Activated T-helper 2 cell treated with anti-CD3 and anti-CD28 coated beads, Interferon-gamma antibody, Interleukin-2, Interleukin-4, amounts not matched to agents 10 μg/mL and 5 μg/mL and 100 μg/mL, durations not matched to agents 14 hours and 24 hours and 36 hours (primary cell): ENCODE measurements around the gene SH2D2A. TPM values are rescaled to one million over a fixed set of nuclear protein-coding genes. Genes with fewer than 3 reads are reported as not detected.
"Not testable (repeated sequence)": the region's sequence is repeated elsewhere in the genome, so short reads cannot be mapped to it uniquely, and the experiment has no call there.

Experiments used
- DNase-seq: peaks from one replicate; pipeline ENCODE4 v3.0.0; 2021; ENCODE audit warnings: low spot score
- H3K27ac Mint-ChIP-seq: one replicate; pipeline ENCODE4 v1.8.0; 2021; ENCODE audit warnings: mixed read lengths
- H3K27me3 Mint-ChIP-seq: one replicate; pipeline ENCODE4 v1.8.0; 2021; ENCODE audit warnings: low read depth, mixed read lengths
- H3K36me3 Mint-ChIP-seq: one replicate; pipeline ENCODE4 v1.8.0; 2021; ENCODE audit warnings: low read depth, mixed read lengths
- H3K4me1 Mint-ChIP-seq: one replicate; pipeline ENCODE4 v1.8.0; 2021; ENCODE audit warnings: low read depth, mixed read lengths
- H3K4me3 Mint-ChIP-seq: one replicate; pipeline ENCODE4 v1.8.0; 2021; ENCODE audit warnings: low read depth, mild to moderate bottlenecking, moderate library complexity, mixed read lengths
- H3K9me3 Mint-ChIP-seq: one replicate; pipeline ENCODE4 v1.8.0; 2021; ENCODE audit warnings: mixed read lengths
- intact Hi-C: fragments of 100-400 bp; cut with micrococcal nuclease; formaldehyde crosslinking; loops from one replicate; pipeline ENCODE4 v1.15.1; 2023
- total RNA-seq: library from RNA; stranded (reverse); gene quantifications from 2 replicates; pipeline ENCODE4 v1.2.3, GENCODE V29; 2022

Gene SH2D2A
- total RNA-seq, 1 donor from 2014 or later = 474 TPM

DNA sequence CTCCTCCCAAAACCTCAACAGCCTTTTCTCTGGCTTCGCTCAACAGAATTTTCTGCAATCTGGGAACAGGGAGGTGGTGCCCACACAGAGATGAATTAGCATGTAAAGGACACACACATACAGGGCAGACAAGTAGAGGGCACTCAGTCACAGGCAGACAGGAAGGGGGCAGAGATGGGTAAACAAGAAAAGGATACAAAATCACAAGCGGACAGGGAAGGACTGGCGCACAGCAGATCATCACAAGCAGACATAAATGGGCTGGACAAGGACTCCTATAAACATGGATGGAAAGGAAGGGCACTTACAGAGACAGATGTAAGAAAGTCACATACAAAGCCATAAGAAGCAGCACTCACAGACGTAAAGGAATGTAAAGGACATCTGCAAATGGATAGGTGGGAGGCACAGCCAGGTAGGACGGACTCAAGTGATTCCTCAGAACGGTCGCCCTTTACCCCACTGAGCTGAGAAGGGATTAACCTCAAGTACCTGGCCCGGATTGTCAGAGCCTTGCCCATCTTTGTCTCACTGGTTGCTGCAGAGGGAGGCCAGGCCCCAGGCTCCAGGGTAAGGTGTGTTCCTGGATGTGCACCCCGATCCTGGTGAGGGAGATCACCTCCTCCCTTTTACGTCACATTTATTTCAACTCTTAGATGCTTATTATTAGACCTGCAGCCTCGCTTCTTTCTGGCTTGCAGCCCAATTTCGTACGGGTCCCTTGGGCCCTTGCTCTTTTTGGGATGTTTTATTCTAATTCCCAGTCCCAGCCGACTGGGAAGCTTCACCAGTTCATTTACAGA is 50.1 kb downstream of the SH2D2A start:
- H3K4me3 Mint-ChIP-seq = no peak overlapping the region
- H3K27ac Mint-ChIP-seq = no peak overlapping the region
- intact Hi-C loops = loop anchor here (1.0 kb wide), 4 partner anchors 15 to 50 kb away; partner anchors contain the start of genes HDGF, ISG20L2, METTL25B and MRPL24
- peaks cover 33% of the 10 kb centered on the region for H3K4me1 Mint-ChIP-seq
- no peaks in the 10 kb centered on the region for H3K27me3 Mint-ChIP-seq
- H3K36me3 Mint-ChIP-seq = peaks cover 30% of the 10 kb centered on the region
- H3K9me3 Mint-ChIP-seq = no peaks in the 10 kb centered on the region
- no peak for DNase-seq

DNA sequence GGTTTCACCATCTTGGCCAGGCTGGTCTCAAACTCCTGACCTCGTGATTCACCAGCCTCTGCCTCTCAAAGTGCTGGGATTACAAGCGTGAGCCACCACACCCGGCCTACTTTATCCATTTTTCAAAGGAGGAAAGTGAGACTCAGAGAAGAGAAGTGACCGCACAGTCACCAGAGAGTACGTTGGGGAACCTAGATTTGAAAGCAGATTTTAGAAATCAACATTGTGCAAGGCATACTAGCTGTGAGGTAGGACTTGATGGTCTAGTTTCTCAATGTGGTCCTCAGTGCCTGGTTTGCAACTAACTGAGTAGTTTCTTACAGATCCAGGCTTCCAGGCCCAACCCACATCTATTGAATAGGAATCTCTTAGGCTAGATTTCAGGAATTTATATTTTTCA is 51.0 kb downstream of the SH2D2A start:
- Mint-ChIP-seq H3K9me3 (no peaks in the 10 kb centered on the region), H3K4me1 (peaks cover 25% of the 10 kb centered on the region), H3K36me3 (peaks cover 21% of the 10 kb centered on the region), H3K27me3 (no peaks in the 10 kb centered on the region), H3K4me3 (no peak overlapping the region), H3K27ac (no peak overlapping the region)
- DNase-seq = no peak
- intact Hi-C loops = no loop called here

DNA sequence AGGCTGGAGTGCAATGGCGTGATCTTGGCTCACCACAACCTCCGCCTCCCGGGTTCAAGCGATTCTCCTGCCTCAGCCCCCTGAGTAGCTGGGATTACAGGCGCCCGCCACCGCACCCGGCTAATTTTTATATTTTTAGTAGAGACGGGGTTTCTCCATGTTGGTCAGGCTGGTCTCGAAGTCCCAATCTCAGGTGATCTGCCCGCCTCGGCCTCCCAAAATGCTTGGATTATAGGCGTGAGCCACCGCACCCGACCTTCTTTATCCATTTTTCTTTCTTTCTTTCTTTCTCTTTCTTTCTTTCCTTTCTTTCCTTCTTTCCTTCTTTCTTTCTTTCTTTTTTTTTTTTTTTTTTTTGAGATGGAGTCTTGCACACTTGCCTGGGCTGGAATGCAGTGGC is 51.5 kb downstream of the SH2D2A start:
- intact Hi-C loops = not testable (repeated sequence)
- Mint-ChIP-seq H3K4me1 (peaks cover 23% of the 10 kb centered on the region), H3K36me3 (peaks cover 16% of the 10 kb centered on the region)

DNA sequence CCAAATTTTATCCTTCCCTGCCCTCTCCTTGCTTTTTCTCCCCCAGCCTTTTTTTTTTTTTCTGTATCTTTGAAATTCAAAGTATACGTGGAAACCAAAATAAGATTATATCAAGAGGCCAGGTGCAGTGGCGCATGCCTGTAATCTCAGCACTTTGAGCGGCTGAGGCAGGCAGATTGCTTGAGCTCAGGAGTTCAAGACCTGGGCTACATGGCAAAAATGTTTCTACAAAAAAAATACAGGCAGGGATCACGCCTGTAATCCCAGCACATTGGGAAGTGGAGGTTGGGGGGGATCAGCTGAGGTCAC is 55.9 kb downstream of the SH2D2A start:
- Mint-ChIP-seq H3K36me3 (no peaks in the 10 kb centered on the region), H3K4me1 (peaks cover 2% of the 10 kb centered on the region), H3K4me3 (no peak overlapping the region), H3K27me3 (no peaks in the 10 kb centered on the region), H3K9me3 (no peaks in the 10 kb centered on the region), H3K27ac (no peak overlapping the region)
- intact Hi-C loops = no loop called here
- DNase-seq = no peak

More for the DNA sequence above, 51.5 kb downstream of the SH2D2A start:
- H3K27ac Mint-ChIP-seq, DNase-seq, H3K27me3 Mint-ChIP-seq, H3K9me3 Mint-ChIP-seq, H3K4me3 Mint-ChIP-seq: not testable (repeated sequence)

DNA sequence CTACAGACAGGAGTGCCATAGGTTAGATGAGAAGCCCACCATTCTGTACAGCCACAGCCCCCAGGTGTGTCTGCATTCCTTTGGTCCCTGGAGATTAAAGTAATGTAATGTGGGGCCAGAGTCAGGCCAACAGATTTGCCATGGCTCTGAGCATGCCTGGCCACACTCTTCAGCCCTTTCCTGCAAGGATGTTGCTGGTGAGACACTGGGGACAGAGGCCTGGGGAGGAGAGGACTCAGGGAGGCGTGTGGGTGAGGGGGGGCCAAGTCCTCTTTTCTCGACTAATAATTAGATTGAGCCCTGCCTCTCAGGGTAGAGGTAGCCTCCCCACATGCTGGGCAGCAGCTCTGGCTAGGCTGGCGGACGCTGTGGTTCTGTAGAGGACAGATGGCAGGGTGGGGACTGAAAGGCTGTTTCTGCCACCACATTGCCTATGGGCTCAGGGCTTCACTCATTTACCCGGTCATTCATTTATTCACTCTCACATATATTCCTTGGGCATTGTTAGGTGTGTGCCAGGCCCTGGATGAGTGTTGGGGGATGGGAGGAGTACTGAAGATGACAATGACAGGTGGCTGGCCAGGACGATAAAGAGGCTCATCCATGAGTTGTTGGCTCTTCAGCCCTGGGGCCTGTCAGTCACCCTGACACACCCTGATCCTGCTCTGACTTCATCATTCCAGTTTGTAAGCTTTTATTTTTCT is 56.4 kb downstream of the SH2D2A start:
- intact Hi-C loops = no loop called here
- no peaks in the 10 kb centered on the region for H3K27me3 Mint-ChIP-seq
- no peak overlapping the region for H3K27ac Mint-ChIP-seq
- H3K4me3 Mint-ChIP-seq = no peak overlapping the region
- H3K9me3 Mint-ChIP-seq = no peaks in the 10 kb centered on the region
- DNase-seq = no peak
- H3K4me1 Mint-ChIP-seq = no peaks in the 10 kb centered on the region
- no peaks in the 10 kb centered on the region for H3K36me3 Mint-ChIP-seq

DNA sequence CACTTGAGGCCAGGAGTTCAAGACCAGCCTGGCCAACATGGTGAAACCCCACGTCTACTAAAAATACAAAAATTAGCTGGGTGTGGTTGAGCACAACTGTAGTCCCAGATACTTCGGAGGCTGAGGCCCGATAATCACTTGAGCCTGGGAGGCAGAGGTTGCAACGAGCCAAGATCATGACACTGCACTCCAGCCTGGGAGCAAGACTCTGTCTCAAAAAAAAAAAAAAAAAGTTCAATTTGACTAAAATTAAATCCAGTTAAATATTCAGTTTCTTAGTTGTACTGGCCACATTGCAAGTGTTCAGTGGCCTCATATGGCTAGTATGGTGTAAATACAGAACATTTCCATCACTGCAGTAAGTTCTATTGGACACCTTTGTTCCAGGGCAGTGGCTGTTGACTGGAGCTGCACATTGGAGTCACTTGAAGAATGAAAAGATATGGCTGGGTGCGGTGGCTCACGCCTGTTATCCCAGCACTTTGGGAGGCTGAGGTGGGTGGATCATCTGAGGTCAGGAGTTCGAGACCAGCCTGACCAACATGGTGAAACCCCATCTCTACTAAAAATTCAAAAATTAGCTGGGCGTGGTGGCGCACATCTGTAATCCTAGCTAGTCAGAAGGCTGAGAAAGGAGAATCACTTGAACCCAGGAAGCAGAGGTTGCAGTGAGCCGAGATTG is 58.9 kb downstream of the SH2D2A start:
- DNase-seq, intact Hi-C loops, H3K27me3 Mint-ChIP-seq, H3K36me3 Mint-ChIP-seq, H3K4me3 Mint-ChIP-seq, H3K27ac Mint-ChIP-seq, H3K9me3 Mint-ChIP-seq, H3K4me1 Mint-ChIP-seq: not testable (repeated sequence)

DNA sequence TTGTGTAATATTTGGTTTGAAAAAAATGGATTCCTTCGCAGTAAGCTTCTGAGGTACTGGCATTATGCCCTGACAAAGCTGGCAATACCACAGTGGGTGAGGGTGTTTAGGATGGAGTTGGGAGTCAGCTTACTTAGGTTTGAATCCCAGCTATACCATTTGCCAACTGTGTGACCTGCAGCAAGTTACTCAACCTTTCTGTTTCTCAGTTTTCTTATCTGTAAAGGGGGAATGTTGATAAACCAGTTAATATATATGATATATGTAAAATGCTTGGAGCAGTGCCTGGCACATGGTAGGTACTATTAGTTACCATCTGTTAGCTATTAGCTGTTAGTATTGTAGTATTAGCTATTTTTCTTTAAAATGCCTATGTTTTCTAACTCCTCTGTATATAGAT is 60.3 kb downstream of the SH2D2A start:
- Mint-ChIP-seq H3K36me3 (peaks cover 3% of the 10 kb centered on the region), H3K4me1 (peaks cover 7% of the 10 kb centered on the region), H3K27me3 (no peaks in the 10 kb centered on the region), H3K4me3 (no peak overlapping the region), H3K9me3 (no peaks in the 10 kb centered on the region), H3K27ac (no peak overlapping the region)
- no peak for DNase-seq
- intact Hi-C loops = no loop called here

Other genes with a start within 250 kb of the SH2D2A start
- gene IQGAP3, start 244.3 kb downstream of the SH2D2A start, total RNA-seq = 16.1 and 16.8 TPM in 2 replicates
- 3.8 and 4.5 TPM in 2 replicates for gene TTC24, start 237.1 kb downstream of the SH2D2A start, total RNA-seq
- gene NAXE, start 225.1 kb downstream of the SH2D2A start, total RNA-seq = 76.1 and 78.8 TPM in 2 replicates
- 73.7 and 80.4 TPM in 2 replicates for gene GPATCH4, start 215.4 kb downstream of the SH2D2A start, total RNA-seq
- not detected in 2 replicates for gene HAPLN2, start 197.4 kb downstream of the SH2D2A start, total RNA-seq
- not detected in 2 replicates for gene BCAN, start 174.7 kb downstream of the SH2D2A start, total RNA-seq
- gene NES, start 139.4 kb downstream of the SH2D2A start, total RNA-seq = not detected in 2 replicates
- 1.0 and 1.1 TPM in 2 replicates for gene CRABP2, start 111.3 kb downstream of the SH2D2A start, total RNA-seq
- gene METTL25B, start 88.4 kb downstream of the SH2D2A start, total RNA-seq = 37.3 and 45.2 TPM in 2 replicates
- gene ISG20L2, start 88.1 kb downstream of the SH2D2A start, total RNA-seq = 52.2 and 57.4 TPM in 2 replicates
- gene MRPL24, start 75.8 kb downstream of the SH2D2A start, total RNA-seq = 116 and 124 TPM in 2 replicates
- gene HDGF, start 65.2 kb downstream of the SH2D2A start, total RNA-seq = 359 and 360 TPM in 2 replicates
- 94.8 and 110 TPM in 2 replicates for gene PRCC, start 49.3 kb downstream of the SH2D2A start, total RNA-seq
- gene INSRR, start 42.3 kb upstream of the SH2D2A start, total RNA-seq = 1.1 and 1.4 TPM in 2 replicates
- 252 and 253 TPM in 2 replicates for gene NTRK1, start 44.0 kb upstream of the SH2D2A start, total RNA-seq
- 0.55 and 0.80 TPM in 2 replicates for gene PEAR1, start 76.9 kb upstream of the SH2D2A start, total RNA-seq
- gene LRRC71, start 103.8 kb upstream of the SH2D2A start, total RNA-seq = not detected in 2 replicates
- 2.2 and 3.1 TPM in 2 replicates for gene ARHGEF11, start 228.9 kb upstream of the SH2D2A start, total RNA-seq